Measurements from ENCODE around the gene MICALL2. TPM values are rescaled to one million over a fixed set of nuclear protein-coding genes. Genes with fewer than 3 reads are reported as not detected.

The MICALL2 gene
- total RNA-seq, 6 donors from 2014 or later, result 17.8 to 67.1 (median 42.4) TPM

- no peak for ATAC-seq (ENCODE audit: low FRiP score in 2 of 2)
Measured at GRCh38 chr7:1430056-1430845, 29.0 kb downstream of the MICALL2 start.

GRCh38 chr7:1428941-1429501, 30.2 kb downstream of the MICALL2 start:
- H3K9me3 ChIP-seq, result no peaks in the 10 kb centered on the region
- TF ChIP-seq POLR2AphosphoS5 (IDR thresholded peaks at IDR 0.05), result no peak
- no peak for TF ChIP-seq POLR2A (IDR thresholded peaks at IDR 0.05)
- no peak for TF ChIP-seq EP300 (IDR thresholded peaks at IDR 0.05)
- no peak for TF ChIP-seq CTCF (IDR thresholded peaks at IDR 0.05)
- H3K27me3 ChIP-seq, result peaks cover 0 to 8% (median 2%) of the 10 kb centered on the region in 4 donors
- no peaks in the 10 kb centered on the region for H3K36me3 ChIP-seq
- DNase-seq (peak in 1 of 2 donors; percentile 71), ATAC-seq (ENCODE audit: low FRiP score in 2 of 2) (no peak)
- WGBS, 2 donors, result 60% methylated on average over 14 of the region's 20 CpGs; no CpG with 5 or more reads in 1 of the 2 donors
- H3K27ac ChIP-seq, result no peak overlapping the region
- peaks cover 0 to 10% (median 7%) of the 10 kb centered on the region in 4 donors for H3K4me1 ChIP-seq
- H3K4me3 ChIP-seq, result no peak overlapping the region

More at GRCh38 chr7:1430056-1430845, 29.0 kb downstream of the MICALL2 start:
- Histone ChIP-seq H3K9me3 (no peaks in the 10 kb centered on the region), H3K36me3 (peaks cover 0 to under 1% (median 0%) of the 10 kb centered on the region in 4 donors), H3K27me3 (peaks cover 0 to 8% (median 2%) of the 10 kb centered on the region in 4 donors), H3K27ac (no peak overlapping the region), H3K4me1 (peaks cover 0 to 10% (median 7%) of the 10 kb centered on the region in 4 donors), H3K4me3 (no peak overlapping the region)
- WGBS, 2 donors, result 65 to 86% methylated on average over 14 to 21 of the region's 32 CpGs
- TF ChIP-seq CTCF (IDR thresholded peaks at IDR 0.05), result no peak
- no peak for TF ChIP-seq EP300 (IDR thresholded peaks at IDR 0.05)
- no peak for TF ChIP-seq POLR2A (IDR thresholded peaks at IDR 0.05)
- no peak for TF ChIP-seq POLR2AphosphoS5 (IDR thresholded peaks at IDR 0.05)
- peak in 1 of 2 donors; percentile 68 for DNase-seq

GRCh38 chr7:1427064-1427657, 32.1 kb downstream of the MICALL2 start:
- no peak for DNase-seq
- H3K27ac ChIP-seq, result no peak overlapping the region
- 93% methylated on average over 13 of the region's 13 CpGs for WGBS, 2 donors
- TF ChIP-seq POLR2AphosphoS5 (IDR thresholded peaks at IDR 0.05) (no peak), CTCF (IDR thresholded peaks at IDR 0.05) (no peak), EP300 (IDR thresholded peaks at IDR 0.05) (no peak), POLR2A (IDR thresholded peaks at IDR 0.05) (no peak)
- H3K9me3 ChIP-seq, result no peaks in the 10 kb centered on the region
- no peak for ATAC-seq (ENCODE audit: low FRiP score in 2 of 2)
- peaks cover 0 to 3% (median under 1%) of the 10 kb centered on the region in 4 donors for H3K4me1 ChIP-seq
- H3K27me3 ChIP-seq, result peaks cover 0 to 11% (median 4%) of the 10 kb centered on the region in 4 donors
- H3K4me3 ChIP-seq, result no peak overlapping the region
- H3K36me3 ChIP-seq, result no peaks in the 10 kb centered on the region

GRCh38 chr7:1426474-1426873, 32.8 kb downstream of the MICALL2 start:
- no peaks in the 10 kb centered on the region for H3K36me3 ChIP-seq
- H3K27me3 ChIP-seq, result peaks cover 0 to 9% (median 2%) of the 10 kb centered on the region in 4 donors
- no peaks in the 10 kb centered on the region for H3K9me3 ChIP-seq
- DNase-seq (peak in 1 of 2 donors; percentile 48), ATAC-seq (ENCODE audit: low FRiP score in 2 of 2) (no peak)
- TF ChIP-seq POLR2A (IDR thresholded peaks at IDR 0.05) (no peak), POLR2AphosphoS5 (IDR thresholded peaks at IDR 0.05) (no peak), CTCF (IDR thresholded peaks at IDR 0.05) (no peak), EP300 (IDR thresholded peaks at IDR 0.05) (no peak)
- WGBS, 2 donors, result 91 to 92% methylated on average over 15 of the region's 15 CpGs
- no peak overlapping the region for H3K4me3 ChIP-seq
- no peaks in the 10 kb centered on the region for H3K4me1 ChIP-seq
- no peak overlapping the region for H3K27ac ChIP-seq

Data from upper lobe of left lung (tissue), 6 donors.